Activated CD4-positive, alpha-beta T cell treated with anti-CD3 and anti-CD28 coated beads, Interleukin-2, amount 10 ng/mL, durations not matched to agents 24 days and 14 days (primary cell): ENCODE measurements around the gene STK11. TPM values are rescaled to one million over a fixed set of nuclear protein-coding genes. Genes with fewer than 3 reads are reported as not detected.
A peak's percentile ranks its signal among the peaks of the same experiment; 100 is the strongest.

Experiments
- DNase-seq: peaks from one replicate; pipeline ENCODE4 v3.0.0; 2022
- H3K27ac Mint-ChIP-seq: one replicate; pipeline ENCODE4 v1.8.0; 2022; ENCODE audit warnings: mild to moderate bottlenecking, mixed read lengths
- H3K27me3 Mint-ChIP-seq: one replicate; pipeline ENCODE4 v1.8.0; 2022; ENCODE audit warnings: mixed read lengths
- H3K36me3 Mint-ChIP-seq: one replicate; pipeline ENCODE4 v1.8.0; 2022; ENCODE audit warnings: low read depth, mild to moderate bottlenecking, mixed read lengths
- H3K4me1 Mint-ChIP-seq: one replicate; pipeline ENCODE4 v1.8.0; 2021; ENCODE audit warnings: mixed read lengths
- H3K4me3 Mint-ChIP-seq: one replicate; pipeline ENCODE4 v1.8.0; 2022; ENCODE audit warnings: mild to moderate bottlenecking, moderate library complexity, mixed read lengths
- H3K9me3 Mint-ChIP-seq: one replicate; pipeline ENCODE4 v1.8.0; 2021; ENCODE audit warnings: mixed read lengths
- intact Hi-C: fragments of 100-400 bp; cut with micrococcal nuclease; formaldehyde crosslinking; loops from one replicate; pipeline ENCODE4 v1.15.1; 2023
- total RNA-seq: library from RNA; stranded (reverse); gene quantifications from 2 replicates; pipeline ENCODE4 v1.2.3, GENCODE V29; 2022

Gene STK11
- total RNA-seq, 1 donor from 2014 or later: 70.9 TPM

DNA sequence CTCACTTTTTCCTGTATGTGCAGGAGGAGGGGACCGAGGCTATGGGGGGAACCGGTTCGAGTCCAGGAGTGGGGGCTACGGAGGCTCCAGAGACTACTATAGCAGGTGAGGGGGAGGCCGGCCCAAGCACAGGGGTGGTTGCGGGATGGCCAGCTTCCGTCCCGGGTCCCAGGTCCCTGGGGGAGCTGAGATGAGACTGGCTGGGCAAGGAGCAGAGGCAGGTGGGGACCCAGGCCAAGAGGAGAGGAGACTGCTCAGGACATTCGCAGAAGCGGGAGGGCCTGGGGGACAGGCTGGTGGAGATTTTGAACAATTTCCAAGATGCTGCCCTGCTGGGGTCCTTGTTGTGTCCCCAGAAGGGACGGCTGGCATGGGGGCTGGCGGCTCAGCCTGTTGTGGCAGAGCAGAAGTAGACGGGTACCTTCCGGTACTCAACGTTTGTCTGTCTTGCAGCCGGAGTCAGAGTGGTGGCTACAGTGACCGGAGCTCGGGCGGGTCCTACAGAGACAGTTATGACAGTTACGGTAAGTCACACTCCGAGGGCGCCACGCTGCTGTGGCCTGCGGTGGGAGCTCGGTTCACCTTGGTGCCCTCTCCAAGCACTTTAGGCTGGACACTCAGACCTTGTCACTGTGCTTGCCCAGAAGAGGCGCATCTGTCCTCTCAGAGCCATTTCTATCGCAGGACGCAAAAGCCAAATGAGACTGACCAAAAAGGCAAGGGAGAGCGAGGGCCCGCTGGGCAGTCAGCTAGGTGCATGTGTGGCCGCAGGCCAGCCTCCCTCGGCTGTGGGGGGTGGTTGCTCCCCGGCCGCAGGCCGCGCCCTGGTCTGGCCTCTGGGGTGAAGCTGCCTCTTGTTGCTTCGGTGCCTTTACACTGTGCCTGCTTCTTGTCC is 66.2 kb downstream of the STK11 start:
- peaks cover 52% of the 10 kb centered on the region for H3K4me1 Mint-ChIP-seq
- intact Hi-C loops: no loop called here

DNA sequence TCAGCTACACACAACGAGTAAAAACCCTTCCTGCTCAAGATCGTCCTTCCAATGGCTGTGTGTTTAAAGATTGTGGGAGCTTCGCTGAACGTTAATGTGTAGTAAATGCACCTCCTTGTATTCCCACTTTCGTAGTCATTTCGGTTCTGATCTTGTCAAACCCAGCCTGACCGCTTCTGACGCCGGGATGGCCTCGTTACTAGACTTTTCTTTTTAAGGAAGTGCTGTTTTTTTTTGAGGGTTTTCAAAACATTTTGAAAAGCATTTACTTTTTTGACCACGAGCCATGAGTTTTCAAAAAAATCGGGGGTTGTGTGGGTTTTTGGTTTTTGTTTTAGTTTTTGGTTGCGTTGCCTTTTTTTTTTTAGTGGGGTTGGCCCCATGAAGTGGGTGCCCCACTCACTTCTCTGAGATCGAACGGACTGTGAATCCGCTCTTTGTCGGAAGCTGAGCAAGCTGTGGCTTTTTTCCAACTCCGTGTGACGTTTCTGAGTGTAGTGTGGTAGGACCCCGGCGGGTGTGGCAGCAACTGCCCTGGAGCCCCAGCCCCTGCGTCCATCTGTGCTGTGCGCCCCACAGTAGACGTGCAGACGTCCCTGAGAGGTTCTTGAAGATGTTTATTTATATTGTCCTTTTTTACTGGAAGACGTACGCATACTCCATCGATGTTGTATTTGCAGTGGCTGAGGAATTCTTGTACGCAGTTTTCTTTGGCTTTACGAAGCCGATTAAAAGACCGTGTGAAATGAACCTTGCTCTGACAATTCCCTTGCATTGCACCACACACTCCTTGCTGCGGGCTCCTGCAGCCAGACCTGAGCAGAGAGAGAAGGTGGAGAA is 67.1 kb downstream of the STK11 start:
- intact Hi-C loops: no loop called here
- Mint-ChIP-seq H3K27ac (peak overlapping the region; percentile 34), H3K36me3 (peaks cover 52% of the 10 kb centered on the region), H3K4me1 (peaks cover 50% of the 10 kb centered on the region), H3K27me3 (no peaks in the 10 kb centered on the region), H3K9me3 (no peaks in the 10 kb centered on the region), H3K4me3 (peak overlapping the region; percentile 64)
- DNase-seq: no peak

More for the DNA sequence above, 66.2 kb downstream of the STK11 start:
- Mint-ChIP-seq H3K4me3 (peak overlapping the region; percentile 95), H3K27me3 (no peaks in the 10 kb centered on the region), H3K9me3 (no peaks in the 10 kb centered on the region), H3K36me3 (peaks cover 49% of the 10 kb centered on the region), H3K27ac (peak overlapping the region; percentile 77)
- DNase-seq: peak; percentile 66

DNA sequence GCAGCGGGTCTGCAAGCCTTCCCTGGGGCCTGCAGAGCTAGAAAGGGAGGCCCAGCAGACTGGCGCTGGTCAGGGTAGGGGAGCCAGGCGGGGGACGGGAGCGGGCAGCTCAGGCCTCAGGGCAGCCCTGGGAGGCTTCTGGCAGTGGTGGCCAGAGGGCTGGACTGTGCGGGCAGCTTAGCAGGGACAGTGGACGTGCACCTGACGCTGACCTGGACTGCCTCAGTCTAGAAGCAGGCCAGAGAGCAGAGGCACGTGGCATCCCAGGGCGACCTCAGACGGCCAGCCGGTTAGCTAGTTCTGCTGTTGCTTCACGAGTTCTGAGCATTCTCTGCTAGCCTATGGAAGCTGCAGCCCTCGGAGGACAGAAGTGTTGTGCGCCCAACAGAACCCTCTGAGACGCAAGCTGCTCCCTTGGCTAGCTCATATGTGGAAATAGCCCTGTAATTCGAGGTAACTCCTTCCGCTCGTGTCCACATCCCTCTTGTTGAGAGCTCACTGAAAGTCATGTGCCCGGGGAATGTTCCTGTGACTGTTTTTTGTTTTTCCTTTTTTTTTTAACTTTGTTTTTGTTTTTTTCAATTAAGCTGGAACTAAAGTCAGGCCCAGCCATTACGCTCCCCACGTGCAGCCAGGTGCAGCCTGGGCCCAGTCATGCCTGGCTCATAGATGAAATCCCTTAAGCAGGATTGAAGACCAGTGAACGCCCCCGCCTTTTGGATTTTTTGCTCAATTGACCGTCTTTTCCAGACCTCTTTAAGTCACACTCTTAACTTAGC is 67.9 kb downstream of the STK11 start:
- Mint-ChIP-seq H3K27ac (peak overlapping the region; percentile 63), H3K27me3 (no peaks in the 10 kb centered on the region), H3K4me1 (peaks cover 48% of the 10 kb centered on the region), H3K9me3 (no peaks in the 10 kb centered on the region), H3K36me3 (peaks cover 56% of the 10 kb centered on the region), H3K4me3 (peak overlapping the region; percentile 64)
- peak; percentile 62 for DNase-seq
- intact Hi-C loops: no loop called here

DNA sequence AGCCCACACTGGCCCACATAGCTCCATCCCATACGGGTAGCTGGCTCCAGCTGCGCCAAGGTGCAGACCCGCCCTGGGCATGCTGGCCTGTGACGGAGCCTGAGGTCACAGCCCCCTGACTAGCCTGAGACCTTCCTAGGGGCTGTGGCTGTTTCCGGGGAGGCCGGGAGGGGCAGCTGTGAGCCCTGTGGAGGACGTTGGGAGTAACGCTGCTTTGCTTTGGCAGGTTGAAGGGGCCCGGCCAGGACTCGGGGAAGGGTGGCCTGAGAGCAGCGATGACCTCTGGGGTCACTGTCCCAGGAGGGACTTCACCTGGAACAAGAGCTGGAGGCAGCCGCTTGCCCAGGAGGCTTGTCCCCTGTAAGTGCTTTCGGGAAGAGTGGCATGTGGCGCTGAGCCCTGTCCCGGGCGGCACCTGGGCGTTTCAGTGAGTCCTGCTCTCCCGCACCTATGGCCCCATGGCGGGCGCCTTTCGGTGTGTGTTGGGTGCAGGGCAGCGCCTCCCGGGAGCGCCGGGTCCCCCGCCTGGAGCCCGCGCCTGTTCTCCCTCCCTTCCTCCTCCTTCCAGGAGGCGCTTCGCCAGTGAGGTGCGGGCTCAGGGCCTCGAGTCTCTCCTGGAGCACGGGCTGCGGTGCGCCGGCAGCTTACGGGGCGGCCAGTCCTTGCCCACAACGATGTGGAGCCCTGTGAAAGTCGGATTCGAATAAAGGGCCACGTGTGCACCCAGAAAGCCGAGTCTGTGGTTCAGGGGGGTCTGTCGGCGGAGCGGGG is 68.7 kb downstream of the STK11 start:
- H3K36me3 Mint-ChIP-seq: peaks cover 62% of the 10 kb centered on the region
- H3K9me3 Mint-ChIP-seq: no peaks in the 10 kb centered on the region
- peak overlapping the region; percentile 80 for H3K27ac Mint-ChIP-seq

DNA sequence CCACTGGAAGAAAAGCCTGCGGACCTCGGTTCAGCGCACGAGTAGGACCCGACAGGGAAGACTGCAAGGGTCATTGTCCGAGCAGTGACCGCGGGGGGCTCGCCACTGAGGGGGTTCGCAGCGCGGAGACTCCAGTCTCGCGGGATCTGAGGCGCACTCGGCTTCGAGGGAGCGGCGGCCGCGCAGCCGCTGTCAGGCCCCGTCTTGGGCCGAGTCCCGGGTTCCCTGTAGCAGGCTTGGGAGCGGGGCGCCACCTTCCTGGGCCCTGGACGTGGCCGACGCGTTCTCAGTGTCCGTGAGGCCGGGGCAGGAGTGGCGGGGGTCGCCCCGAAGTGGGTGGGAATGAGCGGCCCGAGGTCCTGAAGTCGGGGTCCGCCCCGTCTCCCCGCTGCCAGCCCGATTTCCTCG is 69.3 kb downstream of the STK11 start:
- Mint-ChIP-seq H3K36me3 (peaks cover 66% of the 10 kb centered on the region), H3K4me1 (peaks cover 47% of the 10 kb centered on the region), H3K27ac (peak overlapping the region; percentile 80), H3K9me3 (no peaks in the 10 kb centered on the region), H3K4me3 (peak overlapping the region; percentile 78), H3K27me3 (no peaks in the 10 kb centered on the region)
- DNase-seq: no peak
- intact Hi-C loops: loop anchor here (1.0 to 5.0 kb wide), 3 partner anchors 87 to 132 kb away; partner anchors contain the start of genes DAZAP1 and NDUFS7

More for the DNA sequence above, 68.7 kb downstream of the STK11 start:
- DNase-seq: peak; percentile 66
- Mint-ChIP-seq H3K4me3 (peak overlapping the region; percentile 78), H3K27me3 (no peaks in the 10 kb centered on the region), H3K4me1 (peaks cover 44% of the 10 kb centered on the region)
- intact Hi-C loops: no loop called here

DNA sequence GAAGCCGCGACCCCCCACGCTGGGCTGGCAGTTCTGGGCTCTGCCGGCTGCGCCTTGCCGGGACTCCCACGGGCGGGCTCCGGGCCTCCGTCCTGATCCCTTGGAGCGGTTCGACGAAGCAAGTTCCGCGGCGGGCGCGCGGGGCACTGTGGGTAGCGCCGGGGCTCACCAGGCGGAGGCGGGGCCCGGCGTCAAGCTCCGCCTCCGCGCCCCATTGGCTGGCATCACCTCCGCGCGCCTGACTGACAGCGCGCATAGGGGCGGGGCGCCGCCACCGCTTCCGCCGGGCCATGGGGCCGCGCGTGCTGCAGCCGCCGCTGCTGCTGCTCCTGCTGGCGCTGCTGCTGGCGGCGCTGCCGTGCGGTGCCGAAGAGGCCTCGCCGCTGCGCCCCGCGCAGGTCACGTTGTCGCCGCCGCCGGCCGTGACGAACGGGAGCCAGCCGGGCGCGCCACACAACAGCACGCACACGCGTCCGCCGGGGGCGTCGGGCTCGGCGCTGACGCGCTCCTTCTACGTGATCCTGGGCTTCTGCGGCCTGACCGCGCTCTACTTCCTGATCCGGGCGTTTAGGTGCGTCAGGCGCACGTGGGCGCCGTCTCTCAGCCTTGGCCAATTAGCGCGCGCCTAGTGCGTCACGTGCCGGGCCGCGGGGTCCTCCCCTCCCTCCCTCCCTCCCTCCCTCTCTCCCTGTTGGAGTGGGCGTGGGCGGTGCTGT is 69.8 kb downstream of the STK11 start, which contains the start of gene FAM174C:
TSS of gene FAM174C (plus strand) at position 271 of the 716 bp plus-strand sequence. CDS start at position 291, 20 bp downstream.
- peak; percentile 98 for DNase-seq
- H3K4me1 Mint-ChIP-seq: peaks cover 45% of the 10 kb centered on the region
- H3K36me3 Mint-ChIP-seq: peaks cover 66% of the 10 kb centered on the region

DNA sequence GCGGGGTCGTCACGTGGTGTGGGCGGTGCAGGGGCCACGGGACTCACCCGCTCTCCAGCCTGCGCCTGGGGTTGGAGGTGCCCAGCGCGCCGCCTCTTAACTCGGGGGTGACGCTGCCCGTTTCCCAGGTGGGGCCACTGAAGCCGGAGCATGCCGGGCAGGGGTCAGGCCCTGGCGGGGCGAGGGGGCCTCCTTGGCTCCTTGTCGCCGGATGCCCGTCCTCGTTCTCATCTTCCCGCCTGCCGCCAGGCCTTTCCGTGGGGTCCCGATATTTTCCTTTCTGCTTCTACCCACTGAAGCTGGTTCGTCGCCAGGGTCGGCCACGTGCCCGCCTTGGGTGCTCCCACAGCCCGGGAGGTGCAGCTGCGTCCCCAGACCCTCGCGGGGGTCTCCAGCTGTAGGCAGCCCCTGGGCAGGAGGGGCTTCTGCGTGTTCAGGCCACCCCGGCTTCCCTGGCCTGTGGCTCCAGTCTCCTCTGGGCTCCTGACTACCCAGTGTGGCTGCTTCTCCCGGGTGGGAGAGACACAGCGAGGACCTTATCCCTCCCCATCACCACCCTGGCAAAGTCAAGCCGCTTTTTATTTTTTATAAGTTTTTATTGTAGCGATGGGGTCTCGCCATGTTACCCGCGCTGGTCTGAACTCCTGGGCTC is 70.5 kb downstream of the STK11 start:
- no peaks in the 10 kb centered on the region for H3K27me3 Mint-ChIP-seq
- peaks cover 38% of the 10 kb centered on the region for H3K4me1 Mint-ChIP-seq
- H3K9me3 Mint-ChIP-seq: no peaks in the 10 kb centered on the region
- H3K36me3 Mint-ChIP-seq: peaks cover 61% of the 10 kb centered on the region
- no peak for DNase-seq
- H3K4me3 Mint-ChIP-seq: peak overlapping the region; percentile 84
- intact Hi-C loops: loop anchor here (1.0 to 5.0 kb wide), 3 partner anchors 86 to 131 kb away; partner anchors contain the start of genes DAZAP1 and NDUFS7
- H3K27ac Mint-ChIP-seq: peak overlapping the region; percentile 92

More for the DNA sequence above, 69.8 kb downstream of the STK11 start, which contains the start of gene FAM174C:
- H3K4me3 Mint-ChIP-seq: peak within 1 kb of the TSS; percentile 84
- intact Hi-C loops: loop anchor here (1.0 to 5.0 kb wide), 3 partner anchors 87 to 132 kb away; partner anchors contain the start of genes DAZAP1 and NDUFS7
- H3K27ac Mint-ChIP-seq: peak within 1 kb of the TSS; percentile 92
- no peaks in the 10 kb centered on the region for H3K27me3 Mint-ChIP-seq
- H3K9me3 Mint-ChIP-seq: no peaks in the 10 kb centered on the region

DNA sequence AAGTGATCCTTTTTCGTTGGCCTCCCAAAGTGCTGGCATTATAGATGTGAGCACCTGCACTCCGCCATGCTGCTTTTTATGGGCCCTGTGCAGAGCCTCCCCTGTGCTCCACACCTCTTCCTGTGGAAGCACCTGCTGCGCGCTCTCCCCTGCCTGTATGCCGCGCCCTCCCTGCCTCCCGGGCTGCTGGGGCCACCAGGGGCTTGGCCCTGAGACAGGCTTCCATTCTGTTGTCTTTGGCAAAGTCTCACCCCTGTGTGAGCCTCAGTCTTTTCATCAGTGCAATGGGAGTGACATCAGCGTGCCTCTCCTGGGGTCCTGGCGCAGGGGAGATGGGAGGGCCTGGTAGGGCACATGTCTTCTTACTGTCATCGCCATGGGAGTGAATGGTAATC is 71.0 kb downstream of the STK11 start:
- H3K27me3 Mint-ChIP-seq: peaks cover under 1% of the 10 kb centered on the region
- H3K27ac Mint-ChIP-seq: peak overlapping the region; percentile 92
- intact Hi-C loops: loop anchor here (5.0 kb wide), 2 partner anchors 86 to 131 kb away; partner anchors contain the start of gene DAZAP1
- H3K4me3 Mint-ChIP-seq: peak overlapping the region; percentile 84
- H3K9me3 Mint-ChIP-seq: no peaks in the 10 kb centered on the region
- peaks cover 56% of the 10 kb centered on the region for H3K36me3 Mint-ChIP-seq
- DNase-seq: peak; percentile 78
- peaks cover 33% of the 10 kb centered on the region for H3K4me1 Mint-ChIP-seq

DNA sequence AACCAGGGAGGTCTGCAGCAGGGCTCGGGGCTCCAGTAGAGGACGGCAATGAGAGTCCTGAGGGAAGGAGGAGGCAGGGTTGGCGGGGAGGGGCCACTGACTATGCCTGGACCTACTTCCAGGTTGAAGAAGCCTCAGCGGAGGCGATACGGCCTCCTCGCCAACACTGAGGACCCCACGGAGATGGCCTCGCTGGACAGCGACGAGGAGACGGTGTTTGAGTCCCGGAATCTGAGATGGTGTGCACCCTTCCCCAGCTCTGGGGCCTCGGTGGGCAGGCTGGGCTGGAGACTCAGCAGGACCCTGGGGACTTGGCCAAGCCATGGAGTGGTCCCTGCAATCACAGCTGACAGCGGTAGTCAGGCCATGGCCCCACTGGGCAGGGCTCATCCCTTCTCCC is 71.5 kb downstream of the STK11 start:
- DNase-seq: no peak
- H3K27ac Mint-ChIP-seq: peak overlapping the region; percentile 92
- H3K4me3 Mint-ChIP-seq: peak overlapping the region; percentile 84
- intact Hi-C loops: loop anchor here (5.0 kb wide), 2 partner anchors 85 to 130 kb away; partner anchors contain the start of gene DAZAP1
- H3K9me3 Mint-ChIP-seq: no peaks in the 10 kb centered on the region
- H3K4me1 Mint-ChIP-seq: peaks cover 32% of the 10 kb centered on the region
- H3K27me3 Mint-ChIP-seq: peaks cover 2% of the 10 kb centered on the region
- H3K36me3 Mint-ChIP-seq: peaks cover 53% of the 10 kb centered on the region
